ENCODE data around the gene PRXL2C. TPM values are rescaled to one million over a fixed set of nuclear protein-coding genes. Genes with fewer than 3 reads are reported as not detected.

Gene PRXL2C
- total and polyA plus RNA-seq, 9 of the 15 experiments (the other 6 are each of a cell fraction or from before 2014, with no cell fraction given): 3.6 to 15.3 (median 10.6) TPM

- Histone ChIP-seq H3K27me3 (ENCODE audit: control insufficient read depth in 2 of 2, insufficient read depth in 2 of 2, low read length in 2 of 2) (no peaks in the 10 kb centered on the region), H3K36me3 (ENCODE audit: control insufficient read depth, insufficient read depth, low read length) (no peaks in the 10 kb centered on the region), H3K27ac (ENCODE audit: extremely low read depth, low read depth, low read length) (no peak overlapping the region), H3K4me2 (ENCODE audit: insufficient read depth, low read length) (no peak overlapping the region), H3K9ac (ENCODE audit: insufficient read depth in 1 of 2, low read depth in 2 of 2, low read length in 2 of 2) (no peak overlapping the region), H3K4me1 (replicated peaks in 1 of 2; ENCODE audit: control insufficient read depth in 2 of 2, insufficient read depth in 2 of 2, low read length in 2 of 2) (peaks cover 0 to 4% of the 10 kb centered on the region in 2 experiments; a peak in 1 of 5 replicates), H3K79me2 (ENCODE audit: control insufficient read depth, insufficient read depth, low read length) (no peaks in the 10 kb centered on the region), H3K4me3 (no peak overlapping the region), H4K20me1 (replicated peaks; ENCODE audit: control insufficient read depth, insufficient read depth, low read length) (no peaks in the 10 kb centered on the region), H3K9me1 (ENCODE audit: control insufficient read depth, insufficient read depth, low read length) (no peaks in the 10 kb centered on the region), H2AFZ (ENCODE audit: low read depth, low read length) (no peak overlapping the region), H3K9me3 (replicated peaks; ENCODE audit: control insufficient read depth, insufficient read depth, low read depth, low read length) (0 out of 2 replicates have a peak, but pooled peaks cover 2% of the 10 kb centered on the region)
- WGBS (ENCODE audit: insufficient coverage, low coverage, missing lambda C conversion rate): 36% methylated on average over 6 of the region's 6 CpGs
- BruUV-seq (replicated peaks): no TSS peak
- ATAC-seq: no peak
- in situ Hi-C loops (cut with MboI): loop anchor here (10.0 to 25.0 kb wide), 2 partner anchors 228 to 331 kb away; no protein-coding TSS in a partner anchor
- ChIA-PET POLR2A (no interaction called here), CTCF (ENCODE audit: low intra/inter-chr PET ratio) (interaction anchor here (1.4 kb wide), 1 partner anchor 338 kb away, joined by 11 read pairs; no protein-coding TSS in a partner anchor)
- FAIRE-seq: no peak
- intact Hi-C loops (cut with micrococcal nuclease): loop anchor here (5.0 to 10.0 kb wide), 2 partner anchors 348 to 431 kb away; no protein-coding TSS in a partner anchor
- 0 out of 2 replicates have a peak, but pooled peaks have one; percentile 33 for TF ChIP-seq ZNF316 (IDR thresholded peaks at IDR 0.05)
- TF ChIP-seq NFATC3 (IDR thresholded peaks at IDR 0.05): no peak
- DNase-seq (ENCODE audit: extremely low read depth in 1 of 4, low spot score in 3 of 4): no peak
Observed at GRCh38 chr9:96665789-96666188, 10.7 kb upstream of the PRXL2C start.

- Histone ChIP-seq H3K9me1 (ENCODE audit: control insufficient read depth, insufficient read depth, low read length) (no peaks in the 10 kb centered on the region), H3K9me3 (replicated peaks; ENCODE audit: control insufficient read depth, insufficient read depth, low read depth, low read length) (0 out of 2 replicates have a peak, but pooled peaks cover 2% of the 10 kb centered on the region), H3K27me3 (ENCODE audit: control insufficient read depth in 2 of 2, insufficient read depth in 2 of 2, low read length in 2 of 2) (no peaks in the 10 kb centered on the region; a peak in 1 of 5 replicates), H3K36me3 (ENCODE audit: control insufficient read depth, insufficient read depth, low read length) (no peaks in the 10 kb centered on the region), H3K4me2 (ENCODE audit: insufficient read depth, low read length) (no peak overlapping the region), H3K4me1 (replicated peaks in 1 of 2; ENCODE audit: control insufficient read depth in 2 of 2, insufficient read depth in 2 of 2, low read length in 2 of 2) (peaks cover 0 to 4% of the 10 kb centered on the region in 2 experiments; a peak in 1 of 5 replicates), H3K79me2 (ENCODE audit: control insufficient read depth, insufficient read depth, low read length) (no peaks in the 10 kb centered on the region), H3K4me3 (no peak overlapping the region), H3K27ac (ENCODE audit: extremely low read depth, low read depth, low read length) (no peak overlapping the region), H4K20me1 (replicated peaks; ENCODE audit: control insufficient read depth, insufficient read depth, low read length) (no peaks in the 10 kb centered on the region), H3K9ac (ENCODE audit: insufficient read depth in 1 of 2, low read depth in 2 of 2, low read length in 2 of 2) (no peak overlapping the region), H2AFZ (ENCODE audit: low read depth, low read length) (no peak overlapping the region)
- POLR2A ChIA-PET: no interaction called here
- CTCF ChIA-PET (ENCODE audit: low intra/inter-chr PET ratio): interaction anchor here (0.7 kb wide), 1 partner anchor 331 kb away, joined by 5 read pairs; no protein-coding TSS in a partner anchor
- no peak for DNase-seq (ENCODE audit: extremely low read depth in 1 of 4, low spot score in 3 of 4)
- FAIRE-seq: no peak
- intact Hi-C loops (cut with micrococcal nuclease) (loop anchor here (10.0 kb wide), 1 partner anchor 429 kb away; no protein-coding TSS in a partner anchor), in situ Hi-C loops (cut with MboI) (loop anchor here (10.0 to 25.0 kb wide), 2 partner anchors 226 to 329 kb away; no protein-coding TSS in a partner anchor)
- WGBS (ENCODE audit: insufficient coverage, low coverage, missing lambda C conversion rate): 65% methylated on average over 20 of the region's 20 CpGs
- ATAC-seq: no peak
- BruUV-seq (replicated peaks): no TSS peak
- TF ChIP-seq TCF7L2 (IDR thresholded peaks at IDR 0.05; ENCODE audit: low read depth, low read length) (no peak), TAF15 (IDR thresholded peaks at IDR 0.05; ENCODE audit: low read depth, low read length) (no peak), MECOM (CRISPR knock-in tag; IDR thresholded peaks at IDR 0.05) (no peak), ZNF696 (CRISPR knock-in tag; conservative IDR thresholded peaks at IDR 0.05) (no peak), PHF20 (IDR thresholded peaks at IDR 0.05; ENCODE audit: partially characterized antibody) (no peak), ZNF551 (CRISPR knock-in tag; IDR thresholded peaks at IDR 0.05) (no peak), ZNF384 (IDR thresholded peaks at IDR 0.05; ENCODE audit: low read depth, low read length) (0 out of 2 replicates have a peak, but pooled peaks have one; percentile 5), ZNF431 (CRISPR knock-in tag; IDR thresholded peaks at IDR 0.05) (no peak), ZBTB33 (CRISPR knock-in tag; IDR thresholded peaks at IDR 0.05) (peak; percentile 91), KLF10 (CRISPR knock-in tag; IDR thresholded peaks at IDR 0.05) (no peak), HIVEP1 (CRISPR knock-in tag; IDR thresholded peaks at IDR 0.05) (no peak), GTF2F1 (IDR thresholded peaks at IDR 0.05; ENCODE audit: low read depth, low read length) (no peak)
Observed at GRCh38 chr9:96663506-96664120, 8.5 kb upstream of the PRXL2C start.
